Effector memory CD8-positive, alpha-beta T cell (primary cell): ENCODE data around the gene FRMD4B.

Source experiments
- ATAC-seq: fragments of 150-1000 bp; cut with Tn5 transposase; replicated peaks from 2 replicates; pipeline ENCODE4 v1.10.0; 2021; ENCODE audit warnings: mild to moderate bottlenecking, moderate library complexity
- DNase-seq, 3 experiments: peaks; one replicate each; pipeline ENCODE4 v3.0.0; 2021
- H3K27ac Mint-ChIP-seq, 2 donors: one replicate each; pipeline ENCODE4 v1.8.0; 2022; ENCODE audit warnings: mild to moderate bottlenecking in 2 of 2, mixed read lengths in 2 of 2, moderate library complexity in 2 of 2
- H3K27me3 Mint-ChIP-seq, 2 donors: one replicate each; pipeline ENCODE4 v1.8.0; 2022; ENCODE audit warnings: mixed read lengths in 2 of 2
- H3K36me3 Mint-ChIP-seq: one replicate; pipeline ENCODE4 v1.8.0; 2022; ENCODE audit warnings: mild to moderate bottlenecking, moderate library complexity, mixed read lengths; ENCODE audit not compliant: insufficient read depth
- H3K4me1 Mint-ChIP-seq, 2 donors: one replicate each; pipeline ENCODE4 v1.8.0; 2022; ENCODE audit warnings: low read depth in 2 of 2, mixed read lengths in 2 of 2
- H3K4me3 Mint-ChIP-seq, 2 donors: one replicate each; pipeline ENCODE4 v1.8.0; 2022; ENCODE audit warnings: mild to moderate bottlenecking in 2 of 2, mixed read lengths in 2 of 2, moderate library complexity in 2 of 2
- H3K9me3 Mint-ChIP-seq, 2 donors: one replicate each; pipeline ENCODE4 v1.8.0; 2022; ENCODE audit warnings: mixed read lengths in 2 of 2

FRMD4B gene

GRCh38 chr3:69145688-69146087 is 240.2 kb downstream of the FRMD4B start:
- no peak for DNase-seq
- H3K27me3 Mint-ChIP-seq, result peaks cover 7% of the 10 kb centered on the region in 2 donors
- H3K4me3 Mint-ChIP-seq, result no peak overlapping the region
- H3K36me3 Mint-ChIP-seq, result no peaks in the 10 kb centered on the region
- H3K9me3 Mint-ChIP-seq, result no peaks in the 10 kb centered on the region
- H3K27ac Mint-ChIP-seq, result no peak overlapping the region
- no peaks in the 10 kb centered on the region for H3K4me1 Mint-ChIP-seq
- ATAC-seq, result no peak

DNA sequence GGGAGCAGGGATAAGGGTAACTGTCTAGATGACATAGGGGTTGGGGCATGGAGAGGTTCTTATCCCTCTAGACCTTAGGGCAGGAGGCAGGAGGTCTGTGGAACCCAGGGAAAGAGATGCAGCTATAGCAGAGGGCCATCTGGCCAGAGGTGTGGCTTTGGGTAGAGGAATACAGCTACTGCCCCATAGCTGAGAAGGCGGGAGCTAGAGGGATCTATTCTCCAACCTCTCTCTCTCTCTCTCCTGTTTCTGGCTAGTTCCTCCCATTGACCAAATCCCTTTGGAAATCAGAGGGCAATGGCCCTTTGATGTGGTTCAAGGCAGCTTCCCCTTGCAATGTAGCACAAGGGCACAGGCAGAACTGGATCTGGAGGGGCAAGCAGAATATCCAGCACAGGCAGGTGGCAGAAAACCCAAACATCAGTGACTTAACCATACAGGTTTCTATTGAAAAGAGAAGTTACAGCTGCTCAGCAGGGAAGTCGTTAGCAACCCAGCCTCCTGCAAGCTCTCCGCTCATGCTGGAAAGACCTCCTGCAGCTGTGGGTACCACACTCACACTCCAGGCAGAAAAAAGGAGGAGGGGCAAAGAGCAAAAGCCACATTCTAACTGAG is 241.2 kb downstream of the FRMD4B start:
- Mint-ChIP-seq H3K4me1 (no peaks in the 10 kb centered on the region), H3K9me3 (no peaks in the 10 kb centered on the region), H3K27me3 (peaks cover 7 to 15% of the 10 kb centered on the region in 2 donors), H3K36me3 (no peaks in the 10 kb centered on the region), H3K4me3 (no peak overlapping the region), H3K27ac (no peak overlapping the region)
- no peak for DNase-seq
- no peak for ATAC-seq

DNA sequence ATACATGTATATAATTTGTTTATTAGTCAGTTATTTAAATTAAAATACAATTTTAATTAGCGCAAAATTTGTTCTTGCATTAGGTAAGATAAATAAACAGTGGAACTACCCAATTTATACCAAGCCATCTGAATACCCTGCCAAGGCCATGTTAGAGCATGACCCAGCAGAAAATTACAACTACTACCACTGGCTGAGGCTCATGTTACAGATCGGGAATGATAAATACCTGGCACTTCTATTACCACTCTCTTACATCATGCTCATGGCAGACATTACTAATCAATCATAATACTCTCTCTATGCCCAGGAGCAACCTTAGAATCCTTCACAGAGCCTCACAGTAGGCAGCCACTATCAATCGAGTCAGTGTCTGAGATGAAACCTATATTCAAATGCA is 242.3 kb downstream of the FRMD4B start:
- H3K4me1 Mint-ChIP-seq, result no peaks in the 10 kb centered on the region
- DNase-seq (no peak), ATAC-seq (no peak)
- H3K9me3 Mint-ChIP-seq, result no peaks in the 10 kb centered on the region
- H3K27ac Mint-ChIP-seq, result no peak overlapping the region
- no peak overlapping the region for H3K4me3 Mint-ChIP-seq
- no peaks in the 10 kb centered on the region for H3K36me3 Mint-ChIP-seq
- H3K27me3 Mint-ChIP-seq, result peaks cover 13 to 20% of the 10 kb centered on the region in 2 donors

DNA sequence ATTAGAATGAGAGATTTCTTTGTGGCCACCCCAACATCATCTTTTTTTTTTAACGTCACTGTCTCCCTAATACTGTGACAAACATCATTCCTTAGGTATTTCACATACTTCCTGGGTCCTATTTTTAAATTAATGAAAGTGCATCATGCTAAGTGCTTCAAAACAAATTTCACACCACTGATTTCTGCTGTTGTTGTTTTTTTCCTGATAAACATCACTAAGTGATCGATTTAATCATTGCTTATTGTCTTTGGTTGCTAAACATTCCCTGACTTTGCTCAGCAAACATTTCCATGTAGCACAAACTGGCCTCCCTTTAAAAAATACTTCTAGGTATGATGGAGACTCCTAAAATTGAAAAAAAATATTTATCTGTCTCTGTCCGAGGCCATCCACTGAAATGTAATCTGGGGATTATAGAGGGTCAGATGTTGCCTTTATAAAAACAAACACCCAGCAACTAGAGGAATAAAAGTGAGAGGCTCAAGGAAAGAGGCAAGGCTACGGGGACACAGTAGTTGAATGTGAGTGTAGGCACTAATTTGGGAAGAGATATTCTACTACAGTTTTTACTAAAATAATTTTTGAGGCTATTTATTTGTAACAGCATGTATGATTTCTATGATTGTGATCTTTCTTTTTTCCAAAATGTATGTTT is 243.0 kb downstream of the FRMD4B start:
- Mint-ChIP-seq H3K36me3 (no peaks in the 10 kb centered on the region), H3K27me3 (peaks cover 15 to 21% of the 10 kb centered on the region in 2 donors), H3K9me3 (no peaks in the 10 kb centered on the region), H3K4me3 (no peak overlapping the region), H3K27ac (no peak overlapping the region), H3K4me1 (no peaks in the 10 kb centered on the region)
- no peak for DNase-seq
- no peak for ATAC-seq

DNA sequence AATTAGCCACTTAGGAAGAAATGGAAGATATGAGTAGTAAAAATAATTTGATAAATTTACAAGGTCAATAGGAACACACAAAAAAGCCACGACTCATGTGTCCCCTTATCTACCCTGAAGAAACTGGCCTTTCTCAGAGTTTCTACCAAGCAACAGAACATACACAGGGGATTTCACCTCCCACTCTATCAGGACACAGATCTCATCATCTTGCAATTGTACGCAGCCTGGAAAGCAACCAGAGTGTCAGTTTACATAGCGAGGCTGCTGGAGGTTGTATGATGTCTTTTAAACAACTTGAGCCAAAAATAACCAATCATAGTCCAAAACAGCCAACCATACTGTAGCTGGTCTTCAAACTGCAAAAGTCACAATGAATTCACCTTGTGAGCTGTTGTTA is 243.8 kb downstream of the FRMD4B start:
- ATAC-seq (no peak), DNase-seq (no peak)
- Mint-ChIP-seq H3K4me3 (no peak overlapping the region), H3K9me3 (no peaks in the 10 kb centered on the region), H3K36me3 (no peaks in the 10 kb centered on the region), H3K4me1 (no peaks in the 10 kb centered on the region), H3K27me3 (peaks cover 15 to 21% of the 10 kb centered on the region in 2 donors), H3K27ac (no peak overlapping the region)

DNA sequence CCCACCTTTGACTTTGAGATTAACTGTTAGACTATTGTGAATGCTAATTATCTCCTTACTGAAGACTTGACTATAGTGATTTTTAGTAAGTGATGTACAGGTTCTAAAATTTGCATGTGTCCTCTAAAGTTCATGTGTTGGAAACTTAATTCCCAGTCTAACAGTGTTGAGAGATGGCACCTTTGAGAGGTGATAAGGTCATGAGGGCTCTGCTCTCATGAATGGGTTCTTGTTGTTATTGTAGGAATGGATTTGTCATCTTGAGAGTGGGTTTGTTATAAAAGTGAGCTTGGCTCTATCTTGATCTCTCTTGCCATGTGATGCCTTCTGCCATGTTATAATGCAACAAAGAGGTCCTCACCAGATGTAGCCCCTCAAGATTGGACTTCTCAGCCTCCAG is 244.6 kb downstream of the FRMD4B start:
- Mint-ChIP-seq H3K27me3 (peaks cover 15 to 21% of the 10 kb centered on the region in 2 donors), H3K27ac (no peak overlapping the region), H3K36me3 (no peaks in the 10 kb centered on the region), H3K4me3 (no peak overlapping the region), H3K9me3 (no peaks in the 10 kb centered on the region), H3K4me1 (no peaks in the 10 kb centered on the region)
- ATAC-seq (no peak), DNase-seq (no peak)

- no peak overlapping the region for H3K27ac Mint-ChIP-seq
- no peaks in the 10 kb centered on the region for H3K36me3 Mint-ChIP-seq
- no peak overlapping the region for H3K4me3 Mint-ChIP-seq
- no peaks in the 10 kb centered on the region for H3K4me1 Mint-ChIP-seq
- DNase-seq (no peak), ATAC-seq (no peak)
- peaks cover 9 to 21% of the 10 kb centered on the region in 2 donors for H3K27me3 Mint-ChIP-seq
- no peaks in the 10 kb centered on the region for H3K9me3 Mint-ChIP-seq
Measured at GRCh38 chr3:69137412-69137811, 248.5 kb downstream of the FRMD4B start.

- no peaks in the 10 kb centered on the region for H3K4me1 Mint-ChIP-seq
- ATAC-seq (no peak), DNase-seq (no peak)
- no peaks in the 10 kb centered on the region for H3K36me3 Mint-ChIP-seq
- no peaks in the 10 kb centered on the region for H3K9me3 Mint-ChIP-seq
- peaks cover 9 to 23% of the 10 kb centered on the region in 2 donors for H3K27me3 Mint-ChIP-seq
- H3K4me3 Mint-ChIP-seq, result no peak overlapping the region
- no peak overlapping the region for H3K27ac Mint-ChIP-seq
Measured at GRCh38 chr3:69137005-69137404, 248.9 kb downstream of the FRMD4B start.

- Mint-ChIP-seq H3K36me3 (no peaks in the 10 kb centered on the region), H3K4me1 (no peaks in the 10 kb centered on the region), H3K9me3 (no peaks in the 10 kb centered on the region), H3K4me3 (no peak overlapping the region), H3K27ac (no peak overlapping the region), H3K27me3 (peaks cover 12 to 15% of the 10 kb centered on the region in 2 donors)
- DNase-seq (no peak), ATAC-seq (no peak)
Measured at GRCh38 chr3:69130689-69131088, 255.2 kb downstream of the FRMD4B start.

DNA sequence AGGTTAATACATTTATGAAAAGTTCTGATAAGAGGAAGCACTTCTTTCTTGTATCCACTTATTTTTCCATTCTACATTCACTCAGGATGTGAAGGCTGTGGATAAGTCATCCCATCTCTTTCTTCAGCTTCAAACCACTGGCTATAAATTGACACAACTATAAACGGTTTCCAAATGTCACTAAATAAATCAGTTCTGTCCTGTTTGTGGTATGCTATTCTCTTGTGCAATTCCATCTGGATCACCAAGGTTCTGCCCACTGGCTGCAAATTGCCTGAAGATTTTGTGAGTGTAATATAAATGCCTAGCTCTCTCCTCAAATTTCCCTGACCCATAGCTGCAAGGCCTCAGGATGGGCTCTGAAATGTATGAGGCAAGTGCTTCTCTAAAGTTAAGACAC is 256.4 kb downstream of the FRMD4B start:
- H3K27ac Mint-ChIP-seq, result no peak overlapping the region
- no peaks in the 10 kb centered on the region for H3K9me3 Mint-ChIP-seq
- peaks cover 12 to 15% of the 10 kb centered on the region in 2 donors for H3K27me3 Mint-ChIP-seq
- H3K36me3 Mint-ChIP-seq, result no peaks in the 10 kb centered on the region
- H3K4me1 Mint-ChIP-seq, result no peaks in the 10 kb centered on the region
- ATAC-seq (no peak), DNase-seq (no peak)
- no peak overlapping the region for H3K4me3 Mint-ChIP-seq

- H3K4me3 Mint-ChIP-seq, result no peak overlapping the region
- no peak overlapping the region for H3K27ac Mint-ChIP-seq
- no peak for DNase-seq
- no peaks in the 10 kb centered on the region for H3K9me3 Mint-ChIP-seq
- H3K4me1 Mint-ChIP-seq, result no peaks in the 10 kb centered on the region
- ATAC-seq, result no peak
- H3K27me3 Mint-ChIP-seq, result peaks cover 12 to 15% of the 10 kb centered on the region in 2 donors
- no peaks in the 10 kb centered on the region for H3K36me3 Mint-ChIP-seq
Measured at GRCh38 chr3:69128509-69128908, 257.4 kb downstream of the FRMD4B start.

GRCh38 chr3:69126999-69127398 is 258.9 kb downstream of the FRMD4B start:
- Mint-ChIP-seq H3K27me3 (peaks cover 12 to 13% of the 10 kb centered on the region in 2 donors), H3K4me1 (no peaks in the 10 kb centered on the region), H3K9me3 (no peaks in the 10 kb centered on the region), H3K36me3 (no peaks in the 10 kb centered on the region), H3K27ac (no peak overlapping the region), H3K4me3 (no peak overlapping the region)
- ATAC-seq (no peak), DNase-seq (no peak)

- Mint-ChIP-seq H3K27ac (no peak overlapping the region), H3K4me1 (no peaks in the 10 kb centered on the region), H3K27me3 (peaks cover 9 to 12% of the 10 kb centered on the region in 2 donors), H3K4me3 (no peak overlapping the region), H3K36me3 (no peaks in the 10 kb centered on the region), H3K9me3 (no peaks in the 10 kb centered on the region)
- ATAC-seq (no peak), DNase-seq (no peak)
Measured at GRCh38 chr3:69126216-69126615, 259.7 kb downstream of the FRMD4B start.

DNA sequence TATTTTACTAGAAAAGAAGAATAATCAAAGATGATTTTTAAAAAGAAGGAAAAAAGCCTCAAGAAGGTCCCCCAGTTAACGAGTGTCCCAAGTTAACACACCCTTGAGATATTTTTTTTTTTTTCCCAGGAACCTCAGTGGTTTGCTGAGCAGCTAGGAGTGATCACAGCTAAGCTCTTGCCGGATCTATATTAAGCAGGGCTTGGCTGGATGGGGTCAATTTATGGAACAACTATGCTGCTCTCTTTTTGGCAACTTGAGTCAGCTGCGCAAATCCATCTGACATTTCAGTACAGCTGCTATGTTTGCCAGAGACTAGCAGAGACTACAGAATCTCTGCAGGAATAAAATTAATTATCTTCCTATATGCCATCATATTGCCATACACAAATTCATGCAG is 263.5 kb downstream of the FRMD4B start, which contains the start of gene LMOD3:
TSS of gene LMOD3 (minus strand) at position 193 of the 400 bp plus-strand sequence. CDS start 209 bp downstream, outside the sequence.
- DNase-seq, result no peak
- no peak within 1 kb of the TSS for H3K27ac Mint-ChIP-seq

More for the DNA sequence above, 263.5 kb downstream of the FRMD4B start, which contains the start of gene LMOD3:
- Mint-ChIP-seq H3K4me1 (no peaks in the 10 kb centered on the region), H3K27me3 (peaks cover 9 to 11% of the 10 kb centered on the region in 2 donors), H3K4me3 (no peak within 1 kb of the TSS), H3K36me3 (no peaks in the 10 kb centered on the region), H3K9me3 (no peaks in the 10 kb centered on the region)
- no peak for ATAC-seq
